Esophagus muscularis mucosa (tissue), 4 donors: ENCODE measurements around the gene SCRG1. TPM values are rescaled to one million over a fixed set of nuclear protein-coding genes. Genes with fewer than 3 reads are reported as not detected.

Experiments used
- DNase-seq: peaks from one replicate; pipeline ENCODE4 v3.0.0-alpha.2; 2017; ENCODE audit errors: extremely low spot score
- H3K27ac ChIP-seq, 4 donors: fragments of 200-600 bp; sonication (generic); replicated peaks in 1 of 4; 1 replicate in 3 of 4; 2 replicates in 1 of 4; pipeline ENCODE4 v1.5.1; 2016 to 2019; ENCODE audit warnings: mild to moderate bottlenecking in 1 of 4
- H3K27me3 ChIP-seq, 4 donors: fragments of 200-600 bp; sonication (generic); one replicate each; pipeline versions ENCODE4 v1.5.1 to v1.6.0; 2016 to 2019
- H3K36me3 ChIP-seq, 4 donors: fragments of 200-600 bp; sonication (generic); one replicate each; pipeline ENCODE4 v1.5.1; 2016 to 2019
- H3K4me1 ChIP-seq, 4 donors: fragments of 200-600 bp; sonication (generic); one replicate each; pipeline ENCODE4 v1.5.1; 2016 to 2019
- H3K4me3 ChIP-seq, 4 donors: fragments of 200-600 bp; sonication (generic); 1 replicate in 2 of 4; 2 replicates in 2 of 4; pipeline ENCODE4 v1.5.1; 2016 to 2019; ENCODE audit warnings: mild to moderate bottlenecking in 4 of 4, moderate library complexity in 1 of 4
- H3K9me3 ChIP-seq, 4 donors: fragments of 200-600 bp; sonication (generic); 1 replicate in 3 of 4; 2 replicates in 1 of 4; pipeline ENCODE4 v1.5.1; 2016 to 2019
- CTCF ChIP-seq, 3 experiments: fragments of 200-600 bp in 2 of 3; fragments of 450-650 bp in 1 of 3; sonication (generic) in 2 of 3; IDR thresholded peaks; one replicate each; pipeline ENCODE4 v1.5.1; 2017 to 2019; ENCODE audit warnings: antibody characterized with exemption in 3 of 3, mild to moderate bottlenecking in 2 of 3, moderate library complexity in 1 of 3
- EP300 ChIP-seq: sonication (generic); formaldehyde crosslinking; IDR thresholded peaks from one replicate; pipeline ENCODE4 v1.6.1; 2017; ENCODE audit warnings: antibody characterized with exemption
- POLR2A ChIP-seq: fragments of 450-650 bp; IDR thresholded peaks from one replicate; pipeline ENCODE4 v1.6.1; 2017; ENCODE audit warnings: antibody characterized with exemption, moderate library complexity, mild to moderate bottlenecking, low read depth
- POLR2AphosphoS5 ChIP-seq, 2 donors: sonication (generic); formaldehyde crosslinking; IDR thresholded peaks; one replicate each; pipeline ENCODE4 v1.6.1; 2017; ENCODE audit warnings: antibody characterized with exemption in 2 of 2
- WGBS: methylation state at CpG from one replicate; pipeline ENCODE4 v1.1.5; 2018; 5-methylcytosine and 5-hydroxymethylcytosine counted together
- intact Hi-C: fragments of 100-400 bp; cut with DNase I; formaldehyde crosslinking; loops from one replicate; pipeline ENCODE4 v1.15.1; 2023
- total RNA-seq, 4 donors: library from RNA; depleted of rRNA; stranded (reverse); fragments of >200 nt; gene quantifications; one replicate each; pipeline versions ENCODE4 v1.1.0 to v1.2.1, GENCODE V29; 2016

Gene SCRG1
- total RNA-seq, 4 donors from 2014 or later = 2.3 to 3.0 (median 2.7) TPM

- Histone ChIP-seq H3K36me3 (peaks cover 0 to 4% (median 0%) of the 10 kb centered on the region in 4 donors), H3K4me1 (peaks cover 0 to 16% (median 12%) of the 10 kb centered on the region in 4 donors), H3K27me3 (no peaks in the 10 kb centered on the region), H3K27ac (no peak overlapping the region), H3K4me3 (no peak overlapping the region), H3K9me3 (no peaks in the 10 kb centered on the region)
- DNase-seq = no peak
- TF ChIP-seq POLR2A (no peak), EP300 (no peak), POLR2AphosphoS5 (IDR thresholded peaks at IDR 0.05) (no peak), CTCF (IDR thresholded peaks at IDR 0.05) (no peak)
- WGBS = 85% methylated on average over 3 of the region's 3 CpGs
- intact Hi-C loops = no loop called here
Observed at GRCh38 chr4:173440888-173441287, 42.0 kb upstream of the SCRG1 start.

DNA sequence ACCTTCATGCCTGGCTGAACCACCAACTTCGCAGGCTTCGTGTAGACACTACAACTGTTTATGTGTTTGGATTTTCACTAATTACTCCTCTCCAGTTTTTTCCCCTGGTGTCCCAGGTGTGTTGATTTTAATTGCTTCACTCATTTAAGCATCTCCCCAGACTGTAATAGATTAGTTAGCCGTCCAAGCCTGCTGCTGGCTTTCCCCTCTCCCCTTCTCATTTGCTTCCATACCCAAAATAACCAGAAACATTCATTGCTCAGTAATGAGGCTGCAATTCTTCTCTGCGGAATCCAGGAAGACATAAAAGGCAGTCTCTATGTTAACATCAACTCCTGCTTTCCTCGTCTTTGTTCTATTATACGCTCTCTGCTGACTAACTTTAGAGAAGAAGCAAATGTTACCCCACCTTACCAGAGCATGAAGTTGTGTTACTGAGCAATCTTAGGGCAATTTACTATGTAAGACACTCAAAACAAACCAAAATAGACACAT lies 37.9 kb upstream of the SCRG1 start:
- intact Hi-C loops = no loop called here
- H3K4me1 ChIP-seq = peaks cover 0 to 24% (median 18%) of the 10 kb centered on the region in 4 donors
- WGBS = 72% methylated on average over 6 of the region's 6 CpGs
- no peaks in the 10 kb centered on the region for H3K27me3 ChIP-seq
- H3K4me3 ChIP-seq = no peak overlapping the region
- TF ChIP-seq POLR2AphosphoS5 (IDR thresholded peaks at IDR 0.05) = peak in 1 of 2 donors; percentile 11
- no peak for TF ChIP-seq POLR2A
- TF ChIP-seq EP300 = no peak
- TF ChIP-seq CTCF (IDR thresholded peaks at IDR 0.05) = no peak
- no peaks in the 10 kb centered on the region for H3K9me3 ChIP-seq
- H3K27ac ChIP-seq = peak overlapping the region; percentile 55 to 66 (median 59)
- H3K36me3 ChIP-seq = peaks cover 0 to 4% (median 0%) of the 10 kb centered on the region in 4 donors
- DNase-seq = no peak

- H3K36me3 ChIP-seq = peaks cover 0 to 4% (median 0%) of the 10 kb centered on the region in 4 donors
- peak overlapping the region; percentile 55 to 66 (median 59) for H3K27ac ChIP-seq
- H3K4me3 ChIP-seq = no peak overlapping the region
- H3K9me3 ChIP-seq = no peaks in the 10 kb centered on the region
- peaks cover 0 to 24% (median 18%) of the 10 kb centered on the region in 4 donors for H3K4me1 ChIP-seq
- no peak for DNase-seq
- no peaks in the 10 kb centered on the region for H3K27me3 ChIP-seq
- WGBS = 48% methylated on average over 5 of the region's 5 CpGs
- TF ChIP-seq POLR2AphosphoS5 (IDR thresholded peaks at IDR 0.05) (peak in 1 of 2 donors; percentile 44), POLR2A (no peak), CTCF (IDR thresholded peaks at IDR 0.05) (no peak), EP300 (no peak)
- intact Hi-C loops = no loop called here
Observed at GRCh38 chr4:173436149-173436579, 37.2 kb upstream of the SCRG1 start.

- H3K27me3 ChIP-seq = no peaks in the 10 kb centered on the region
- H3K36me3 ChIP-seq = peaks cover 0 to 4% (median 0%) of the 10 kb centered on the region in 4 donors
- no peak for DNase-seq
- H3K27ac ChIP-seq = no peak overlapping the region
- H3K4me1 ChIP-seq = peaks cover 0 to 24% (median 18%) of the 10 kb centered on the region in 4 donors
- intact Hi-C loops = no loop called here
- WGBS = 89% methylated on average over 7 of the region's 7 CpGs
- H3K4me3 ChIP-seq = no peak overlapping the region
- TF ChIP-seq EP300 (no peak), CTCF (IDR thresholded peaks at IDR 0.05) (no peak), POLR2AphosphoS5 (IDR thresholded peaks at IDR 0.05) (no peak), POLR2A (no peak)
- H3K9me3 ChIP-seq = no peaks in the 10 kb centered on the region
Observed at GRCh38 chr4:173434231-173434630, 35.3 kb upstream of the SCRG1 start.

GRCh38 chr4:173433447-173433846 lies 34.5 kb upstream of the SCRG1 start:
- no peaks in the 10 kb centered on the region for H3K9me3 ChIP-seq
- no peaks in the 10 kb centered on the region for H3K36me3 ChIP-seq
- no peaks in the 10 kb centered on the region for H3K27me3 ChIP-seq
- peaks cover 0 to 24% (median 18%) of the 10 kb centered on the region in 4 donors for H3K4me1 ChIP-seq
- 92% methylated on average over 3 of the region's 3 CpGs for WGBS
- TF ChIP-seq POLR2AphosphoS5 (IDR thresholded peaks at IDR 0.05) = no peak
- TF ChIP-seq POLR2A = no peak
- TF ChIP-seq EP300 = no peak
- TF ChIP-seq CTCF (IDR thresholded peaks at IDR 0.05) = no peak
- DNase-seq = no peak
- H3K27ac ChIP-seq = no peak overlapping the region
- no peak overlapping the region for H3K4me3 ChIP-seq
- intact Hi-C loops = no loop called here
